ENCODE measurements around the gene ITGB6.

ITGB6 gene

DNA sequence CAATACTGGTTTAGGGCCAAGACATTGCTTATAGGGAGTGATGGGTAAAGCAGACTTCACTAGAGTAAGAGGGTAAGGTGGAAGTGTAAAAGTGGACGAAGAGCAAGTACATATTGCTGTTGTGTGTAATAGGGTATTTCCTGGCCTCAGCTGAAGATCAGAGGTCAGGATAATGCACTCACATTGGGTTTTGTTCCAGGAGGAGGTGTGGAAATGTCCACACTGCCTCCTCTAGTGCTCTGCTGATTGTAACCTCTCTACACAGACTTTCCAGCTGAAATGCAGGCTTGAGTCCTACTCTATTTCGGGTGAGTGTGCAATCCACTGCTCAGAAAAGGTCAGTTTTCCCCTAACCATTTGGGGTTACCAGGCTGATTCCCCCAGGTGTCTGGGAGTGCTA is 96.0 kb downstream of the ITGB6 start:
- in situ Hi-C loops (cut with MboI; ENCODE audit: low sequenced_read_pairs): loop anchor here (25.0 kb wide), 1 partner anchor 883 kb away; no protein-coding TSS in a partner anchor

DNA sequence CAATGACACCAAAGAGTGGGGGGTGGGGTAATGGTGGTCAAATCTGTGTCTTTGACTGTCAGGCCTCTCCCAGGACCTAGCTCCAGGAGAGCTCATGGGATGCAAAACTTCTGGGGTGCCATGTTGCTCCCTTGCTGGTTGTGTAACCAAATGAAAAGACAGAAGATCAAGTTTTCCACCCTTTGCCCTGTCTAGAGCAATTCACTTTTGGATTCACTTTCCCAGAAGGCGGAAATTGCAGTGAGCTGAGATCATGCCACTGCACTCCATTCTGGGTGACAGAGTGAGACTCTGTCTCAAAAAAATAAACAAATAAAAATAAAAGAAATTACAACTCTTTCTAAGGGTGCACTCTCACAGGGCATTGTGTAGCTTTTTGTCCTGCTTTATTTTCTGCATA is 102.7 kb downstream of the ITGB6 start:
- in situ Hi-C loops (cut with MboI; ENCODE audit: low sequenced_read_pairs): no loop called here

DNA sequence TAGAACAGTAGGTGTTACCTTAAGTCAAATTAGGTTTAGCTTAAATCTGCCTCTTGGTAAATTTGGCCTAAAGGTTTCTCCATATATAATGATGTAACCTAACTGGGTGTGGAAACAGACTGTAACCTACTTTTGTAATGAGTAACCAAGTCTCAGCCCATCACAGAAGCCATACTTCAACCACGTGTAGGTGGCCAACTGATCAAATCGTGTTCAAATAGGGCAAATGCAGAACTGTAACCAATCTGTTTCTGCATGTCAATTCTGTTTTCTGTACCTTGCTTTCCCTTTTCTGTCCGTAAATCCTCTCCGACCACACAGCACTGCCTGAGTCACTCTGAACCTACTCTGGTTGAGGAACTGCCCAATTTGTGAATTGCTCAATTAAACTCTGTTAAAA is 103.7 kb downstream of the ITGB6 start:
- in situ Hi-C loops (cut with MboI; ENCODE audit: low sequenced_read_pairs): no loop called here

DNA sequence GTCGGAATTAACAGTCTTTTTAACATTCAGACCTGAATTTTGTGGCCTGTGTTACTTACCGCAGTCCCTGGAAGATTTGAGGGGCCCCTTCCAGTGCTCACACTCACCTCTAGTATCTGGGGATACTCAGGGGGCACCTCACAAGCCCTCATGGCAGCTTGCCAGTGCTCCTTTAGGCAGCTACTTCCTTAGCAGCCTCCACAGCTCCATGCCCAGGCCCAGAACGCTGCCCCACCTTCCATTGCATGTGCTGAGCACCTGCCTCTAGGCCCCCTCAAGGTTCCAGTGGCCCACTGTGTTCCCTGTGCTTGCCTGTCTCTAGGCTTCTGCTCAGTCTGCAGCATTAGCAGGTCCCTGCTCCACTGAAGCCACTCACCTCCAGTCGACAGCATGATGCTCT is 107.6 kb downstream of the ITGB6 start:
- in situ Hi-C loops (cut with MboI; ENCODE audit: low sequenced_read_pairs): no loop called here

DNA sequence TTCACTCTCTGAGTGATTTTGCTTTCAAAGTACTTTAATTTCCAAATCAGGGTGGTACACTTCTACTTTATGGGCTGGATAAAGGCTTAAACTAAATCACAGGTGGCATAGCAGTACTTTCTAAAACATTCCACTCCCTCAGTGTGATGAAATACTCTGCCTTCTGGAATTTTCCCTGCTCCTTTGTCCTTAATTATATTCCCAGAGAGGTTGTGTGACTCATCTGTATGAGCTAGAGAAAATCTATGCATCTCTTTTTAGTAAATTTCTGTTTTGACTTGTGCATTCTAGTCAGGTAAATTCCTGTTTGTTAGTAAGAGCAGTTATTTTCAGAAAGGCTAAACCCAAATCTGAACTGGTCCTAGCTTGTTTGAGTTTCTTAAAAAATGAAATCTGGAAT is 108.7 kb downstream of the ITGB6 start:
- in situ Hi-C loops (cut with MboI; ENCODE audit: low sequenced_read_pairs): no loop called here

DNA sequence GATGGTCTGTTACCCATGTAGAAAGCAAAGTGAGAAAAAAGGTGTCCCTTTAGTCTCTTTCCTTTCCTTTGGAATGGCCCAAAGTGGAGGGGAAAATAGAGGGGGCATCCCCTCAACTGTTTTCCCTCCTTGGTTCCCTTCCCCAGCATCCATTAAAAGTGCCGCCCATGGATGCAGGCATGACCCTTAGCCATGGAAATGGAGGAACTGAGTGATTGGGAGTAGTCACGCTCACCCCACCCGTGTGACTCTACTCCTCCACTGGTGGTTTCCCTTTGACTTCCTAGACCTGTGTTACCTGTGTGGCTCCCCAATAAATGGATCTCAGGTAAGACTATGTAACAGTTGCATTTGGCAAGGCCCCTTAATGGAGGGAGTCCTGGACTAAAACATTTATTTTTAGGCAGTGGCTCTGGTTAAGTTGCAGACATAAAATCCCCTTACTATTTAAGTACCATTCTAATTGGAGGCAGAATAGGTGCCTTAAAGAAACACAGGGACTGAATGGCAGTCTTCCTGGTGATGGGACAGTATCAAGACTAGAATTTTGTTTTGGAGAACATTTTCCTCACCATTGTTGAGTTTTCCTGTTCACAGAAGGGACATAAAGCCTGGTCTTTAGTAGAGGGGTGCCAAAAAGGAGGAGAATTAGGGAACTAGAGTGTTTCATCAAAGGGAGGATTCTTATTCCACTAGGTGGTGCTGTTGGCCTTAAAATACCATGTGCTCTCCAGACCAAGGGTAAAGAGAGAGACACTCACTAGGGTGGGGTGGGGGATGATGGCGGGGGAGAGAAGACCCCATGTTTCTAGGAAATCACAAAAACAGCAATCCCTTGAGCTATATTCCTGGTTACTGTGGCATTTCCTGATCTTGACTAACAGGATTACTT is 112.0 kb downstream of the ITGB6 start:
- in situ Hi-C loops (cut with MboI; ENCODE audit: low sequenced_read_pairs): no loop called here

DNA sequence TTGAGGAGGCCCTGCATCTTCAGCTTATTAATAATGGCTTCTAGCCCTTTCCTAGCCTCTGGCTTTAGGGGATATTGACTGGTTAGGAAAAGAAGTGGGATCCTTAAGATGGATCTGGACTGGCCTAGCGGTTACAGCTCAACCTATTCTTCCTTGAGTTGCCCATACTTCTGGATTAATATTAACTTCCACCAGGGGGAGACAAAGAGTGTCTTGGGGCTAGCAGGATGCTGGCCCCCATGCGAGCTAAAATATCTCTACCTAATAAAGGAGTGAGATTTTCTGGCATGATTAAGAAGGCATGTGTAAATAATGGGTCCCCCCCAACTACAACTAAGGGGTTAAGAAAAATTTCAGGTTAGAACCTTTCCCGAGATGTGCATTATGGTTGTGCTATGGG is 114.4 kb downstream of the ITGB6 start:
- in situ Hi-C loops (cut with MboI; ENCODE audit: low sequenced_read_pairs): no loop called here

DNA sequence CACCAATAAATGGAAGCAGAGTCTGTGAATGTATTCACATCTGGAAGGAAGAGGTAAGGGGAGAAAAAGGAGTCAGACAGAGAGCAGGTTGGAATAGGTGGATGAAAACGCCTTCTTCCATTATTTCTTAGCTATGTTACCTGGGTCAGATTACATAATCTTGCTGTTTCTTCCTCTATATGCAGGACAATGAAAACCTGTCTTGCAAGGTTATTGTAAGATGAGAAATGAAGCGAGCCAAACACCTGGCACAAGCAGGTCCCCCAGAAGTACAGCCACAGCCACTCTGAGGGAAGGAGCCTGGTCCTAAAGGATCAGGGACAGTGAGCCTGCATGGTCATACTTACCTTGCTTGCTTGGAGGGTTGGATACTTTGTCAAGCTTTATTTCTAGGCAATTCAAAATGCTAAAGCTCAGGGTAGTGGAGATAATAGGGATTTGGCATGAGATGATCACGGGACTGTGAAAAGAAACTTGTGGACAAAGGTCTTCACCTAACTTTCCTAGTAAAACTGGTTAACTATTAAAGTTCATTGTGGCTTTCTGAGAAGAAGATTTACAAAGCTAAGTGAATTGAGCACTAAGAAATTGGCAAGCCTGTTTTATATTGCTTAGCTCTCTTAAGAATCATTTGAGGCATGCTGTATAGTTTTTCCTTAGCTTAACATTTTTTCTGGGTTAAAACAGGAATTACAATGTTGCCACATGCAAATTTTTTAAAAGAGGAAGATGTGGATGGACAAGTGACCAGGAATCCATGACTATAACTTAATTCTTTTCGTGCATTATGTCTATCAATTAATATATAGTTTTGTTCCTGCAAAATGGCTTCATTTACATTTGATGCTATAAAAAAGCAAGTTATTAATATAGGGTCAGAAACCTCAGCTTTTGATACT is 121.9 kb downstream of the ITGB6 start:
- in situ Hi-C loops (cut with MboI; ENCODE audit: low sequenced_read_pairs): no loop called here

DNA sequence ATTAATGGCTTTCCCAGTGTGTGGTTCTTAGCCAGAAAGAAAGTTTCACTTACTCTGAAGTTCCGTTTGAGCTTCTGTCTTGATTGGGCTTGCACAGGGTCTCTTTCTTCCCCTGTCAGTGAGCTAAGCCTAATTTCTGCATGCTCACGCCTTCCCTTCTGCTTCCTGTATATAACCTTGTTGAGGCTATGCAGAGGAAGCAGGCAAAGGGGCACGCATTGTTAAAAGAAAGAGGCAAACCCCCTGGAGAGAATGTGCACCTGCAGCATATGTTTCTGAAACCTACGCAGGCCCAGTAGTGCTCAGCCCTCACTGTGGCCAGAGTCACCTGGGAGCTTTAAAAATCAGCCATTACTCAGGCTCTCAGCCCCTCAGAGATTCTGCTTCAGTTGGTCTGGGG is 123.2 kb downstream of the ITGB6 start:
- in situ Hi-C loops (cut with MboI; ENCODE audit: low sequenced_read_pairs): no loop called here

DNA sequence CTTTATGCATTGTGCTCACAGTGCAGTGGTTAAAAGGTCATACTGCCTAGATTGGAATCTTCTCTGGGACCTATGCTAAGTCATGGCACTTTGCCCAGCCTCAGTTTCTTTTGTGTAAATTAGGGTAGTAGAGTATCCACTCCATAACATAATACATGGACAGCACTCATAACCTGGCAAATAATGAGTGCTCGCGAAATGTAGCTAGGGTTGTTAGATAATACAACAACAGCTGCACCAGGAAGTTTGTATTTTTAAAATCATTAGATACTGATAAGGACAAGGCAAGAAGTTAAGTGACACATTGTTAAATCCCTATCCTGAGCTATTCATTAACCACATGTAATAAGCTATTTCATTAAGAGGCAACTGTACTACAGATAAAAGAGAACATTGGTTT is 123.8 kb downstream of the ITGB6 start:
- in situ Hi-C loops (cut with MboI; ENCODE audit: low sequenced_read_pairs): no loop called here

DNA sequence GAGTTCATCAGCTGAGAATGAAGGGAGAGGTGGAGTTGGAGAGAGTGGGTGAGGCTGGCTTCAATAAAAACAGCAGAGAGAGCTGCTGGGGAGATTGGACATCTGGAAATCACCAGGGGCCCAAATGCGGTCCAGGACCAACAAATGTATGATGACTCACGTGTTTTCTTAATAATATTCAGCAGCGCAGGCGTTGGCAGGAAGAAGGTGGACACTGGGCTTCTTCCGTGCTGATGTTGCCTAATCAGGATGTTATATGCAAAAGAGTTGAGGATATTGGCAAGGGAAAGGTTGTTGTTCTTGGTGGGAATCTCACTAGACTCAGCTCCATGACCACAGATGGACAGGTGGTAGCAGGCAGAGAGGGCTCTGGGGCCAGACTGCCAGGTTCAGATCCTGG is 124.9 kb downstream of the ITGB6 start:
- in situ Hi-C loops (cut with MboI; ENCODE audit: low sequenced_read_pairs): no loop called here

DNA sequence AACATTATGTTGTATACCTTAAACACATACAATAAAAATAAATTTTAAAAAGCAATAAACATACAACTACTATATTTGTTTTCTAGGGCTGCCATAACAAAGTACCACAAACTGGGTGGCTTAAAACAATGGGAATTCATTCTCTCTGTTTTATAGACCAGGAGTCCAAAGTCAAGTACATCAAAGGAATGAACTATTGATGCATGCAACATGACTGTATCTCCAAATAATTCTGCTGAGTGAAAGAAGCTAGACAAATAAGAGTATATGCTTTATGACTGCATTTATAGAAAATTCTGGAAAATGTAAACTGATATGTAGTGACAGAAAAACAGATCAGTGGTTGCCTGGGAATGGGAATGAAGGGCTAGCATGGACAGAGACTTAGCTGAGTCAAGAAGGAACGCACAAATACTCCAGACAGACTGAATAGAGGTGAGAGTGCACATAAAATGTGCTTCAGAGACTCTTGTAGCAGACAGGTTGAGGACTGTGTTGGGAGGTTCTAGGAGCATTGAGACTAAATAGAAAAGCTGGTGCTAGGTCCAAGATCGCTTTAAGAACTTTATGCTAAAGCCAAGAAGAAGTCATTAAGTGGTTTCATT is 126.7 kb downstream of the ITGB6 start:
- in situ Hi-C loops (cut with MboI; ENCODE audit: low sequenced_read_pairs): no loop called here

DNA sequence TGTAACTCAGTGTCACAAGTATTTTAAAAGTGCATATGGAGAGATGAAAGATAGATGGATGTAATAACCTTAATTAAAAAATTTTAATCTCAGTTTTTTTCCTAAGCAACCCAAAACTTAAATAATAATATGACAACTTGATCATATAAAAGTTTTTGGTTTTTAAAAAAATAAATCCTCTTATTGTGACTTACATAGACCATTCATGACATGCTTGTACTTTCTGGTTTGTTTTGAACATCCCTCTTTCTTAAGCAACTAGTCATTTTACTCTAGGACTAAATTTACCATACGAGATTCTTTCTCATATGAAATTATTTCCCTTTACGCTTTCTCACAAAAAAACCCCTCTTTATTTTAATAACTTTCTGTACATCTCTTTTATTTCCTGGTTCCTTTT is 131.2 kb downstream of the ITGB6 start:
- in situ Hi-C loops (cut with MboI; ENCODE audit: low sequenced_read_pairs): no loop called here

DNA sequence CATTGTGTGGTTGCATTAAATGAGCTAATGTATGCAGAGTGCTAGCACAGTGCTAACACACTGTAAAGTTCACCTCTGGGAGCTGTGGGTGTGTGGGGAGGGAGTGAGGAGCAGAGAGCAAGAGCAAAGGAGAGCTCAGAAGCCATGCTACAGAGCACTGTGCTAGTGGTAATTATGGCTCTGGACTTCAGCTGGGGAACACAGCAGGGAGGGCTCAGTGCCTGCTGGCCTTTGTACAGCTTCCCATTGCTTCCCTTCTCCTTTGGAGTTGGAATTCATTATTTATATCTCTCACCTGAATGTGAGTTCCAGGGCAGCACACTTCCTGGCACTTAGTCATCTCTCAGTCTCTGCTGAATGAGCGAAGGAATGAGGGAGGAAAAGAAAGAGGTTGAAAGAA is 135.2 kb downstream of the ITGB6 start:
- in situ Hi-C loops (cut with MboI; ENCODE audit: low sequenced_read_pairs): no loop called here

DNA sequence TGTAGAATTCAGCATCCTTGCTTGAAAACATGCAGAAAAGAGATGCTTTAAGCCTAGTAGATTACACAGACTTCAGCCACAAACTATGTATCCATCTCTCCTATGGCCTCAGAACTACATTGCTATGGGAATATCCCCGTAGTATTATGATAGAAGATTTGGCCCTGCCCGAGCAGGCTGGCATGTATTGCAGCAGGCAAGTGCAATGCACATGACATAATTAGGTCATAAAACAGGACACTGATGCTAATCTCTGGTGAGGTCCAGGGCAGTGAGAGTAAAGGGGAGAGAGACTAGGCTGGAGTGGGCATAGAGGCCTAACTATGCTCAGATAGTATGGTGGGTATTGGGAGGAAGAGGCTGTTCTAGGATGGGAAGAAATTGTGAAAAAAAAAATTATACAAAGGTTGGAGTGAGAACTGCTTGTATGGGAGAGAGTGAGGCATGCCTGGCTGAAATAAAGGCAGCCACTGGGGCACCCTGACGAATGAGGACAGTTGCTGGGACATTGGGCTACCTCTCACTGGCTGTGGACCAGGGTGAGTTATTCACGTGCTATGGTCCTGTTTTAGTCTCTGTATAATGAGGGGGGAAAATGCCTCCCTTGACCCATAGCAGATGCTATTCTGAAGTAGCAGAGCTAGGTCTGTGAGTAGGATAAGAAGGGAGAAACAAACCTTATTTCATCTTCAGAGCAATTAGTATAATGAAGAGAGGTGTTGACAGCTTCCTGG is 136.0 kb downstream of the ITGB6 start:
- in situ Hi-C loops (cut with MboI; ENCODE audit: low sequenced_read_pairs): no loop called here

DNA sequence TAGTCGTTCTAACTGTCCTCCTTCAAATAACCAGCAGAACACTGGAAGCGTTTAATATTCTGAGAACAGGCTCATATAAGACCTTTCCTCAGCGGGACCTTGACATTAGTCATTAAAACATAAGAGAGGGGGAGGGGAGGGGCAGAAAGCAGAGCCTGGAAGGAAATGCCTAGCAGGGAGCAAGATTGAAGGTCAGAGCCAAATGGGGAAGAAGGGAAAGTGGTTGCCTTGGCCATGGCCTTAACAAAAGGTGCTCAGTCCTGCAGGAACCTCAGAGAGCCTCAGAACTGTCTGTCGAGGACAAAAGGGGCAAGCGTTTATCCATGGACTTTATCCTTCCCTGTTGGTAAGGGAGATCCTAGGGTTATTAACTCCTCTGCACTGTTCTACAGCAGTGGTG is 136.8 kb downstream of the ITGB6 start:
- in situ Hi-C loops (cut with MboI; ENCODE audit: low sequenced_read_pairs): no loop called here

DNA sequence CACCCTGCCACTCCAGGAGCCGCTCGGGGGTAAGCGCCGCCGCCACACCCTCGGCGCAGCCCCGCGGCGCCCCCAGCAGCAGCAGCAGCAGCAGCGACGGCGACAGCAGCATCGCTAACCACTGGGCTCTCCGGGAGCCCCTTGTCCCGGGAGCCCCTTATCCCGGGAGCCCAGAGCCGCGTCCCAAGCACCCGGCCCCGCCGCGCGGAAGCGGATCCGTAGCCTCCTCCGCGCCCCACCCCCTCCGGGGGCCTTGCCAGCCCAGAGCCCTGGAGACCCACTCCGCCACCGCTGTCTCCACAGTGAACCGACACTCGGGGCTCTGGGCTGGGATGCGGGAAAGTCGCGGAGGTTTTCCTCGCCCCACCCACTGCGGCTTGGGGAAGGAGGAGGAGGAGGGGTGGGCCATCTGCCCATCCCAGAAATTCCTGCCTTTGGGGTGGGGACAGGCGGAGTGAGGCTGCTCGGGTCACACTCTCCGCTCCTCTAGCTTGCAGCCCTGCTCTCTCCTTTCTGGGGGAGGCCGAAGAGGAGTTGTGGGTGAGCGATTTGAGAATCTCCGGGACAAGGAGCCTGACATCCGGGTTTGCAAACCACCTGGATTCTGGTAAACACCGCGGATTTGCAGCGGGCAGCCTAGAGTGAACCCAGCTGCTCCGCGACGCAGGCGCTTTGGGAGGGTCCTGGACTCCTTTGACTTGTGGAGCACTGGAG is 137.6 kb downstream of the ITGB6 start, which contains the start of gene PLA2R1:
PLA2R1 (minus strand) TSS at position 324 of the 714 bp plus-strand sequence; CDS start at position 112, 212 bp downstream.
- in situ Hi-C loops (cut with MboI; ENCODE audit: low sequenced_read_pairs): no loop called here

DNA sequence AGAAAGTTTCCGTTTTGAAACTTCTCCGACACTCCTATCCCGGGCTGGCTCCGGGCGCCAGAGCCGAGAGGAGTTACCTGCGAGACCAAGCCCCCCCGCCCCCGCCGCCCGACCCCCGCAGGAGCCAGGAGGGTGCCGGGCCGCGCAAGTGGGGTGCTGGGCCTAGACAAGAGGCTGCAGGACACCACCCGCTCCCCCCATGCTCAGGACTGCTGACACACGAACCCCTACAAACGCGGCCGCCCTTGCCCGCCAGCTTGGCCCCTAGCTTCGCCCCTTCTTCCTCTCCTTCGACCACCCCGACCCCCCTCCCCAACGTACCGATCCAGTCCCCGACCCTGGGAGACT is 138.2 kb downstream of the ITGB6 start:
- in situ Hi-C loops (cut with MboI; ENCODE audit: low sequenced_read_pairs): no loop called here

DNA sequence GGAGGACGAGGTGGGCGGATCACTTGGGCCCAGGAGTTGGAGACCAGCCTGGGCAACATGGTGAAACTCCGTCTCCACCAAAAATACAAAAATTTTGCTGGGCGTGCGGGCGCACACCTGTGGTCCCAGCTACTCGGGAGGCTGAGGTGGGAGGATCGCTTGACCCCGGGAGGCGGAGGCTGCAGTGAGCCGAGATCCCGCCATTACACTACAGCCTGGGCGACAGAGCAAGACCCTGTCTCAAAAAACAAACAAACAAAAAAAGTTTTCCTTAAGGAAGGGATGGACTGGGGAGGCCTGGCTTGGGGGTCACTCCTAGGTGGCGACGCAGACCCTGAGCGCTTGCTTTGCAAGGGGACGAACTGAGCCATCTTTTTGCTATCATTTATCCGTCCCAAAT is 138.5 kb downstream of the ITGB6 start:
- in situ Hi-C loops (cut with MboI; ENCODE audit: low sequenced_read_pairs): no loop called here

DNA sequence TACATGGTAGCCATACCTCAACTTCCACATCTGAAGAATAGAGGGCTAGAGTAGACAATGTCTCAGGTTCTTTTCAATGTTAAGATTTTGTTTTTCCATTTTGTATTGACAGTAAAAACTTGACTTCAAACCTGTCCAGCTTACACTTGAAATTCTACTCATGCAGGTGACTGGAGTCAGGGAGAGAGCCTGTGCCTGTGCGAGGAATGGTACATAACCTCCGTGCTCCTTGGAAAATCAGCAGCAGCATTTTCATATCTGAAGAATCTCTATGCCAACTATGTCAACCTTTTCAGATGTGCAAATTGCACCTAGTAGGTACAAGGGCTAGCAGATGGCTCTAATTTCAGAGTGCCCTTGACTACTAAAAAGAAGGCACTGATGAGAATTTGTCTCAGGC is 139.8 kb downstream of the ITGB6 start:
- in situ Hi-C loops (cut with MboI; ENCODE audit: low sequenced_read_pairs): no loop called here

Measured in HL-60/S4 treated with phorbol 12-myristate 13-acetate at 8.2 ng/mL for 4 days and 3 days (cell line).